K562 (cell line): ENCODE results near the gene UPK3BL1.
"Not testable (repeated sequence)": the region's sequence is repeated elsewhere in the genome, so short reads cannot be mapped to it uniquely, and the experiment has no call there.

ENCODE experiments used
- CREB1 ChIP-seq, 2 experiments: sonication (generic) in 1 of 2; formaldehyde crosslinking in 1 of 2; IDR thresholded peaks; 2 replicates each; pipeline versions ENCODE4 v1.6.1 to v1.8.0; 2012 to 2022; ENCODE audit warnings: inconsistent platforms in 1 of 2, mild to moderate bottlenecking in 1 of 2, missing genetic modification reagents in 1 of 2, moderate library complexity in 1 of 2
- EZH2 ChIP-seq: IDR thresholded peaks from 2 replicates; pipeline ENCODE4 v1.6.1; 2012; ENCODE audit warnings: low read depth, mild to moderate bottlenecking, inconsistent platforms, low read length, borderline replicate concordance
- FOS ChIP-seq: IDR thresholded peaks from 3 replicates; pipeline ENCODE4 v1.6.1; 2011; ENCODE audit not compliant: insufficient read length; ENCODE audit errors: extremely low read depth
- FOXK2 ChIP-seq, 2 experiments: fragments of 450-650 bp; IDR thresholded peaks in 1 of 2; conservative IDR thresholded peaks in 1 of 2; 2 replicates each; pipeline ENCODE4 v1.6.1; 2016; ENCODE audit warnings: low read depth in 2 of 2, mild to moderate bottlenecking in 1 of 2
- KDM2B ChIP-seq: fragments of 250-450 bp; sonication (Bioruptor Pico); IDR thresholded peaks from 2 replicates; pipeline ENCODE4 v1.8.0; 2021; ENCODE audit warnings: mild to moderate bottlenecking, moderate library complexity
- MYC ChIP-seq, 2 experiments: fragments of 250-450 bp in 1 of 2; sonication (Bioruptor Pico) in 1 of 2; IDR thresholded peaks; 2 replicates each; pipeline versions ENCODE4 v1.5.1 to v1.6.1; 2012 to 2021; ENCODE audit warnings: low read depth in 2 of 2, borderline replicate concordance in 1 of 2, improper control_type of control experiment in 1 of 2, low read length in 1 of 2, mild to moderate bottlenecking in 1 of 2, moderate library complexity in 1 of 2
- SOX6 ChIP-seq: fragments of 450-650 bp; IDR thresholded peaks from 2 replicates; pipeline ENCODE4 v1.6.1; 2014; ENCODE audit warnings: mild to moderate bottlenecking
- TCF7L2 ChIP-seq: fragments of 150-350 bp; IDR thresholded peaks from 2 replicates; pipeline ENCODE4 v1.6.1; 2016; ENCODE audit warnings: low read depth, mild to moderate bottlenecking, low read length, moderate library complexity
- YY1 ChIP-seq, 3 experiments: IDR thresholded peaks; 2 replicates each; pipeline ENCODE4 v1.6.1; 2011; ENCODE audit warnings: low read length in 2 of 3, mild to moderate bottlenecking in 2 of 3, moderate library complexity in 2 of 3, borderline replicate concordance in 1 of 3, control low read depth in 1 of 3, low read depth in 1 of 3; ENCODE audit not compliant: insufficient read depth in 3 of 3, insufficient replicate concordance in 2 of 3, control insufficient read depth in 1 of 3, insufficient read length in 1 of 3; ENCODE audit errors: extremely low read depth in 1 of 3

DNA sequence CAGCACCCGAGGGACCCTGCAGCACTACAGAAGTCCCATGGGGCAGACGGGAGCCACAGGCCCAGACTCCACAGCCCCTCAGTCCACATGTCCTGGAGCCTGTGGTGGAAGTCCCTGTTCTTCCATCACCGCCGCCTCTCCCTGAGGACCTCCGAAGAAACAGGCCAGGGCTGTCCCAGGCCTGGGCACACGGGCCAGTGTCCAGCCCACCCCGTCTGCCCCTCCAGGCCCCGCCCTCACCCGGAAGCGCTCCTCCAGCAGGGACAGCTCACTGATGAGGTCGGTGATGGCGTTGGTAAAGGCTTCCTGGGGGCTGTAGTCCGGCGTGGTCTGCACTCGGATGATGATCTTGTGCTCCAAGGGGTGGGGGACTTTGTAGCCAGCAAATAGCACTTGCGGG lies 24.3 kb upstream of the UPK3BL1 start:
- TF ChIP-seq FOXK2 (conservative IDR thresholded peaks at IDR 0.05 in 1 of 2, IDR thresholded peaks at IDR 0.05 in 1 of 2; ENCODE audit: low read depth in 2 of 2); SOX6; TCF7L2; EZH2; MYC (IDR thresholded peaks at IDR 0.05; ENCODE audit: low read depth, low read length); MYC (CRISPR knock-in tag; IDR thresholded peaks at IDR 0.05; ENCODE audit: borderline replicate concordance, low read depth); CREB1 (IDR thresholded peaks at IDR 0.05); CREB1 (CRISPR knock-in tag; IDR thresholded peaks at IDR 0.05); KDM2B; YY1 (IDR thresholded peaks at IDR 0.05; ENCODE audit: borderline replicate concordance in 1 of 3, control insufficient read depth in 1 of 3, extremely low read depth in 1 of 3, insufficient read depth in 3 of 3, insufficient read length in 1 of 3, insufficient replicate concordance in 2 of 3, low read depth in 1 of 3, low read length in 2 of 3); FOS: not testable (repeated sequence)
